Ramos (cell line): Measurements from ENCODE around the gene FOXL2.

ENCODE experiments used
- in situ Hi-C: fragments of 300-500 bp; cut with MboI; formaldehyde crosslinking; loops from one replicate; pipeline ENCODE4 v1.14.3; 2022; ENCODE audit warnings: low sequenced_read_pairs; ENCODE audit not compliant: unreplicated experiment

The FOXL2 gene

DNA sequence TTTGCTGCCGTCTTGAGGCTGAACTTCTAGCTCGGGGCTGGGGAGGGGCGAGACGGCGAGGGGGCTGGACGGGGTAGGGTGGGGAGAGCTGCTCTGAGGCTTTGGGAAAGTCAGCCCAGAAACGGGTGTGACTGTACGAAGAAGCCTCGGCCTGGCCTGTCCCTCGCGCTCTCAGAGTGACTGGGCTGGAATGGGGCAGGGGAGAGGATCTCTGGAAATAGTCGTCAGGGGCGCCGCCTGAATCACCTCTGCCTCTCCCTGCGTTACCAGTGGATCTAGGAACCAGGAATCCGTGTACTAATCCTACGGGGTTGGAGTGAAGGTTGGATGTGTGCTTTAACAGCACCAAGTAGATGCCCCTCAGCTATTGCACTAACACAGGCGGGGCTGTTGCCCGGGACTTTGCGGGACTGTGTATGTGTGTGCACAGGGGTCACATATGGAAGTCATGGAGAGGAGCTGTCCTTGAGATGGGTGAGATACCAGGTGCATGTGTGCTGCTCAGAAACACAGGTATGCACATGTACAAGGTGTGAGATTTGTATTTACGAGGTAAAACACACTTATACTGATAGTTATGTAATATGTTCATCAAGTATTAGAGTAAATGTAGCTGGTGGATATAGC, 671 bp upstream of the FOXL2 start:
- in situ Hi-C loops = no loop called here

DNA sequence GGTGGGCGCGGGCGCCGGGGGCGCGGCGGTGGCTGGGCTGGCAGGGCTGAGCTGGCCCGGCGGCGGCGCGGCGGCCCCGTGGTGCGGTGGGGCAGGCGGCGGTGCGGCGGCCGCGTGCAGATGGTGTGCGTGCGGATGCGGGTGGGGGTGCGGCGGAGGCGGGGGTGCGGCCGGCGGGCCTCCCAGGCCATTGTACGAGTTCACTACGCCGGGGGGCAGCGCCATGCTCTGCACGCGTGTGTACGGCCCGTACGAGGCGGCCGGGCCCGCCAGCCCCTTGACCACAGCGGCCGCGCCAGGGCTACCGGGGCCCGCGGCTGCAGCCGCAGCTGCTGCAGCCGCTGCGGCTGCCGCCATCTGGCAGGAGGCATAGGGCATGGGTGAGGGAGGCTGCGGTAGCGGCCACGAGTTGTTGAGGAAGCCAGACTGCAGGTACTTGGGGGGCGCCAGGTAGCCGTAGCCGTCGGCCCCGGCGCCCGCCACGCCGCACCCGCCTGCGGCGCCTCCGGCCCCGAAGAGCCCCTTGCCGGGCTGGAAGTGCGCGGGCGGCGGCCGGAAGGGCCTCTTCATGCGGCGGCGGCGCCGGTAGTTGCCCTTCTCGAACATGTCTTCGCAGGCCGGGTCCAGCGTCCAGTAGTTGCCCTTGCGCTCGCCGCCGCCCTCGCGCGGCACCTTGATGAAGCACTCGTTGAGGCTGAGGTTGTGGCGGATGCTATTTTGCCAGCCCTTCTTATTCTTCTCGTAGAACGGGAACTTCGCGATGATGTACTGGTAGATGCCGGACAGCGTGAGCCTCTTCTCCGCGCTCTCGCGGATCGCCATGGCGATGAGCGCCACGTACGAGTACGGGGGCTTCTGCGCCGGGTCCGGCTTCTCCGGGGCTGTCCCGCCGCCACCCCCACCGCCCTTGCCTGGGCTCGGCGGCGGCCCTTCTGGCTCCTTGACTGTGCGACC, 951 bp downstream of the FOXL2 start:
- in situ Hi-C loops = no loop called here

GRCh38 chr3:138944929-138945708, 1.8 kb downstream of the FOXL2 start:
- in situ Hi-C loops = no loop called here

DNA sequence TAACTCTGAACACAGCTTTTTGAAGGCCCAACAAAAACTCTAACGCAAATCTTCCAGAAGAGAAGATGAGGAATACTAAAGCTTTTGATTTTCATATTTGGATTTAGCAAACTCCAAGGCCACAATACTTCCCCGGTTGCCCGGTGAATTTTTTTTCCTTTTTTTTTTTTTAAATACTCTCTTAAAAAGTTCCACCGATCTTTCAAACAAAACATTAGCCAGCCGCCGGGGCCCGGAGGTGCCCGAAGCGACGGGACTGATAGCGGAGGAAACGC, 2.3 kb downstream of the FOXL2 start:
- in situ Hi-C loops = no loop called here

DNA sequence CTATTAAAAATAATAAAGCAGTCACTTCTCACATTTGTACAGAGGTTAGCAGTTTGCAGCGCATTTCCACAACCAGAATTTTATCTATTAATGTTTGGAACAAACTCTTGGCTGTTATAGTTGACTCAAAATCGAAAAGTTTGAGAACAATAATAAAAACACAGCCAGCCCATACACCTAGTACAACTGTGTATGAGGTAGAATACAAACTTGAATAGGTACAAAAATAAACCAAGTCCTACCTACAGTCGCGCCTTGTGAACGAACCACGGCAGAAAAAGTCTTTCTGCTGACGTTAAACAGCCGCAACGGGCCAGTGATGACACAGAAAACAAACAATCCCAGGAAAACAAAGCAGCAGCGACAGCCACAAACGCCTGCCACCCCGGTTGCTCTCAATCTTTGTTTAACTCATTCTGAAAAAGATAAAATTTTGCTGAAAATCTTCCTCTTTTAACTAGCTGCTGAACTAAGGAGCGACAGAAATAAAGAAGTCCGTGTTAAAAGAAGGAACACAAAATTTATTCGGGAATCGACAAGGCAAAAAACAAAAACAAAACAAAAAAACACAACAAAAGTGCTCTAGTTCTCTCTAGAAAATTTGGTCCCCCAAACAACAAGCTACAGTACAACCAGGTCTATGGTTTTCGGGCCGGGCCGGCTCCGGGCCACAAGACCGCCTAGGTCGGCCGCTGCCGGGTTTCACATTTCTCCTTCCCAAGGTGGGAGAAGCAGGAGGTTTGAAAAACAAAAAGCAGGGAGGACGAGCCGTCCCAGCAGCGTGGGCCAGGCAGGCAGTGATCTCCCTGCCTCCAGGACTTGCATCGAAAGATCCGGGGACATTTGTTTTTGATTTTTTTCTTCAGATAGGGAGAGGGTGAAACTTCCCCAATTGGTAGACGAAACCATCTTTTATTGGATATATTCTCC, 2.9 kb downstream of the FOXL2 start:
- in situ Hi-C loops = no loop called here

DNA sequence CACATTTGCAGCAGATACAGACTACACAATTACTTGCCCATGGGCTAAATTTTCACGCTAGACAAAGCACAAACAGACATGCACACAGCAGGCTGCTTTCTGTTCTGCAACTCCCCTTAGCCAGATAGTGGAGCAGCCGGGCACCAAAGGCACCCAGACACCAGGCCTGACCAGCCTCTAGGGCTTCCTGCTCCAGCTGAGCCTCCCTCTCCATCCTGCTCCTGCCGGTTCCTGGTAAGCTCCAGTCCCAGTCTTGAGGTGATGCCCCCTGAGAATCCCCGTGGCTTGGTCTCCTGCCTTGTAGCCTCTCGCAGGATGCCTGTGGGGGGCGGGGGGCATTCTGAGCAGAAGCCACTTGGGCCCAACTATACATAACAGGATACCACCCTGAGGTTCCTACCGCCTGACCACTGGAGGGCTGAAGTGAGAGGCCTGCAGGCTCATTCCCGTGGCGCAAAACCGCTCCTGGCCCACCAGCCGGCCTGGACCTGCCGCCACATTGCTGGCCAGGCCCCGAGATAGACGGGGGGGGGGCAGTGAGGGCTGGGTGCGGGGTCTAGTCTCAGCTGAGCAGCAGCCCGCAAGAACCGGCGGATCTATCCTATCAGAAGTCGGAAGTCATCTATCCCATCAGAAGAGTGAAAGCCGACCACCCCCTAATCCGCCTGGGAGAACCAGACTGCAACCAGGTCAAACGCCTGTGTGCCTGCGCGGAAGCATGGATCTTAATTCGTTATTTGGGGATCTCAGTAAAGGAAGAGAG, 3.9 kb downstream of the FOXL2 start:
- in situ Hi-C loops = no loop called here

DNA sequence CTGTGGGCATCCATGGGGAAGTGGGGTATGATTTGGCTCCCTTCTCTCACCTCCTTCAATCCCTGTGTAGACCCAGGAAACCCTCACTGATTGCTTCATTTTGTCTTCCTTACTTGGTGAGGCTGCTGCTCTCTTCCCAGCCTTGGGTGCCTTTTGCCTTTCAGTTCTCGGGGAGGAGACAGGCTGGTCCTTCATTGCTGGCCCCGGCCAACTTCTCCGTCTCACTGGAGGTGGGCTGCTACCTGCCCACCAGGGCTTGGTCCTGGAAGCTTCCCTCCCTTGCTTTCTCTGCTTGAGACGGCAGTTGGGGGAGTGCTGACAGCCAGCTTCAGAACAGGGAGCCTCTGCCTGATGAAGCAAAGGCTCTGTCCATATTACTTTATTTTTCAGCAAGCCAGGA, 4.7 kb downstream of the FOXL2 start:
- in situ Hi-C loops = no loop called here

- in situ Hi-C loops = no loop called here
These were observed 5.6 kb downstream of the FOXL2 start for GRCh38 chr3:138941259-138941885.

GRCh38 chr3:138940446-138940845, 6.5 kb downstream of the FOXL2 start:
- in situ Hi-C loops = no loop called here

GRCh38 chr3:138939561-138940241, 7.2 kb downstream of the FOXL2 start:
- in situ Hi-C loops = loop anchor here (5.0 to 10.0 kb wide), 2 partner anchors 393 to 875 kb away; no protein-coding TSS in a partner anchor

- in situ Hi-C loops = loop anchor here (5.0 to 10.0 kb wide), 2 partner anchors 393 to 874 kb away; no protein-coding TSS in a partner anchor
These were observed 7.9 kb downstream of the FOXL2 start for GRCh38 chr3:138938877-138939560.

DNA sequence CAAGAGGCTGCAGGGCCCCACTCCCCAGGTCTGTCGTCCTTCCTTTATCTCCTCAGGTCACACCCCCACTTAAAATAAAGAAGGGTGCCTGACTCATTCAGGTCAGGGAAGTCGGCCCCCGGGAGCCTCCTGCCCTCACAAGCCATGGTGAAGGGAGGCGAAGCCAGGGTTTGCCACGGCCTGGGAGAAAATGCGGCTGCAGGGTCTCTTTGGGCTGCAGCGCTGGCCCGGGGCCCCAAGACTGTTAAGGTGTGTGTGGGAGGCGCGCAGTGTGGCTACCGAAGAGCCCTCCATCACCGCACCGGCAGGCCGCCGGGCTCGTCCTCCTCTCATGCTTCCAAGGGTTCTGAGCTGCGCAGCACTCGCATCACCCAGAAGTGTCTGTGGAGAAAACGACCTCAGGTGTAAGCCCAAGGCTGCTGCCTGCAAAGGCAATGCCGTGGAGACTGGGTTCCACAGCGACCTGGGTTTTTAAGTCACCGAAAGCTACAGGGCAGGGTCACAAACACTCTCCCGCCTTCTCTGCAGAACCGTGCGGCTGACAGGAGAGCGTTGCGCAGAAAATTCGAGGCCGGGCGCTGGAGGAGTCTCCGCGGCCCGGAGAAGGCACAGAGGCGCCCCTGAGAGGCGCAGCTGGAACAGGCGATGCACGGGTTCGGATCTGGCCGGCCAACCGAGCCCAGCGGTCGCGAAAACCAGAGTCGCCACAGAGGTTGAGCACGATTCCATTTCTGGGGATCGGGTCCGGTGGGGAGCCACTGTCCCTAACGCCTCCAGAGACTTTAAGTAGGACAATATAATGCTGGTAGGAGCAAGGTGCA, 8.7 kb downstream of the FOXL2 start:
- in situ Hi-C loops = loop anchor here (5.0 to 10.0 kb wide), 2 partner anchors 394 to 873 kb away; no protein-coding TSS in a partner anchor

DNA sequence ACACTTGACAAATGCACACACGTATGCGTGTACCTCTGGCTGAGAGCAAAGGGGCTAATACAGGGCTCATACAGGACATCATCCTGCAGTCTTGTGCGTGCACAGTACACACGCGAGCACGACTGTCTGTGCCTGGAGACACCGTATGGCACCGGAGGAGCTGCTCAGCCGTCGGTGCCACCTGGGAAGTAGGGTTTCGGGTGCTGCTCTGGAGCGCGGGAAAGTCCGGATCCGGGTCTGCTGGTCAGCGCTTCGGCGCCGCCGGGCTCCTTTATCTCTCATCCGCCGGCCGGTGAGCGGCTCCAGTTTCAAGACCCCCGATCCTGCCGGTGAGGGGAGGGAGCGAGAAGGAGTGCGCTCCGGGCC, 9.3 kb downstream of the FOXL2 start:
- in situ Hi-C loops = loop anchor here (5.0 to 10.0 kb wide), 2 partner anchors 395 to 873 kb away; no protein-coding TSS in a partner anchor

GRCh38 chr3:138936741-138937689, 9.9 kb downstream of the FOXL2 start:
- in situ Hi-C loops = loop anchor here (5.0 to 10.0 kb wide), 2 partner anchors 395 to 872 kb away; no protein-coding TSS in a partner anchor
